Measurements from ENCODE around the gene PROSER3.

DNA sequence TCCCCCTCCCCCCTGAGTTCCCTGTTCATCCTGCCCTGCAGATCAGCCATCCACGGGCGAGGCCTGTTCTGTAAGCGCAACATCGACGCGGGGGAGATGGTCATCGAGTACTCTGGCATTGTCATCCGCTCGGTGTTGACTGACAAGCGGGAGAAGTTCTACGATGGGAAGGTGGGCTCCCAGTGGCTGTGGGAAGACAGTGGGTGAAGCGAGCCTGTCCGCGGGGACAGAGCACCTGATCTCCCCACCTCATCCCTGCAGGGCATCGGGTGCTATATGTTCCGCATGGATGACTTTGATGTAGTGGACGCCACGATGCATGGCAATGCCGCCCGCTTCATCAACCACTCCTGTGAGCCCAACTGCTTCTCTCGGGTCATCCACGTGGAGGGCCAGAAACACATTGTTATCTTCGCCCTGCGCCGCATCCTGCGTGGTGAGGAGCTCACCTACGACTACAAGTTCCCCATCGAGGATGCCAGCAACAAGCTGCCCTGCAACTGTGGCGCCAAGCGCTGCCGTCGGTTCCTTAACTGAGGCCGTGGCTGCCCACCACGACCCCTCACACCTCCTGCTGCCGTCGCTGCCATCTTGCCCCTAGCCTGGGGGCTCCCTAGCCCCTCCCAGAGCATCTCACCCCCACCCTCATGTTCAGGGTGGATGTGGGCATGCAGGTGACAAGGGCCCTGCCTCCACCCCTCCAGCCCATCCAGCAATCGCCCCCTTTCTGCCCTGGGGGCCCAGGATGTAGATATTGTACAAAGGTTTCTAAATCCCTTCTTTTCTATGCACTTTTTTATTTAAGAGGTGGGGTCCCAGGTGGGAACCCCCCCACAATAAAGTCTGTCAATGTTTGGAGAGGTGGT lies 19.7 kb upstream of the PROSER3 start:
- TF ChIP-seq CTCF (conservative IDR thresholded peaks at IDR 0.05; ENCODE audit: low read length) = no peak
- TF ChIP-seq EZH2phosphoT487 (IDR thresholded peaks at IDR 0.05; ENCODE audit: borderline replicate concordance, low read depth, low read length) = no peak

All from OCI-LY7 (cell line).